ENCODE data around the gene CSPG4.
A peak's percentile ranks its signal among the peaks of the same experiment; 100 is the strongest.
"Not testable (repeated sequence)": the region's sequence is repeated elsewhere in the genome, so short reads cannot be mapped to it uniquely, and the experiment has no call there.

Gene CSPG4

DNA sequence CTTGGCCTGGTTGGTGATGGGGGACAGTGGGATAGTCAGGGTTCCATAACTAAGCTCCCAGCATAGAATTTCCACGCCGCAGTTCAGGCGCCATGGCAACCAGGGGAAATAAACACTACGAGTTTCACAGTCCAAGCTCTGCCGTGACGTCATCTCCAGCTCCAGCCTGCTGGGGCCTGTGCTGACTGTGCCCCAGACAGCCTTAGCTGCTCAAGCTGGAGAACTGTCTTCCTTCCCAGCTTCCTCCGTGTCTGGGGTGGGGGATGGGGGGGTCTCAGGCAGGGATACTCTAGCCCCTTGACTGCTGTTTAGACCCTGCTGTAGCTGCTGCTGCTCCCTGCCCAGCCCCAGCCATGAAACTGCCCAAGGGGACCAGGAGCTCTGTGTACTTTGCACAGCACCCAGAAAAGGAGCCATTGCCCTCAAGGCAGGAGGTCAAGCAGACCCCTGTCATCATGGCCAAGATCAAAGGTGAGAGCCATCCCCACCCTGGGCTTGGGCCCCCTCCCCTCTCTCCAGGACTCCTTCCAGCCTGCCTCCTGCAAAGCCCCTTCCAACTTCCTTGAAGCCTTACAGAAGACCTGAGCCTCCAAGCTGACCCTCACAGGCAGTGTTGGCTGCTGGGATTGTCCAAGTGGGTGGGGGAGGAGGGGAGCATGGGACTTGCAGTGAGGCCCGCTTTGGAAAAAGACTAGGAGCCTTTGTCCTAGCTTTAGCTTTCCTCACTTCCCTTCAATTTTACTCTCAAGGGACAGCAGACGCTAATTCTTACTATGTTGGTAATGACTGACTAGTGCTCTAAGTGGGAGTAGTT, 11.4 kb upstream of the CSPG4 start:
- no peaks in the 10 kb centered on the region for H3K9me3 ChIP-seq (ENCODE audit: control insufficient read depth in 5 of 5, low read length in 5 of 5)
- H3K4me1 ChIP-seq (ENCODE audit: control insufficient read depth in 5 of 5, insufficient read depth in 5 of 5, low read length in 5 of 5), result peaks cover 5 to 25% (median 16%) of the 10 kb centered on the region in 5 donors
- no peaks in the 10 kb centered on the region for H3K36me3 ChIP-seq (ENCODE audit: control insufficient read depth in 5 of 5, insufficient read depth in 5 of 5, low read length in 5 of 5)
- H3K9ac ChIP-seq (ENCODE audit: low read length in 5 of 5), result peak overlapping the region; percentile 14 to 71 (median 35)
- peak overlapping the region; percentile 2 to 52 (median 18) for H3K4me3 ChIP-seq (ENCODE audit: low read depth in 1 of 5, low read length in 5 of 5)
- H3K27me3 ChIP-seq (ENCODE audit: control insufficient read depth in 5 of 5, insufficient read depth in 4 of 5, low read length in 5 of 5), result peaks cover 0 to 3% (median 0%) of the 10 kb centered on the region in 5 donors
- peak overlapping the region; percentile 75 for H3K27ac ChIP-seq (ENCODE audit: low read depth, low read length)

DNA sequence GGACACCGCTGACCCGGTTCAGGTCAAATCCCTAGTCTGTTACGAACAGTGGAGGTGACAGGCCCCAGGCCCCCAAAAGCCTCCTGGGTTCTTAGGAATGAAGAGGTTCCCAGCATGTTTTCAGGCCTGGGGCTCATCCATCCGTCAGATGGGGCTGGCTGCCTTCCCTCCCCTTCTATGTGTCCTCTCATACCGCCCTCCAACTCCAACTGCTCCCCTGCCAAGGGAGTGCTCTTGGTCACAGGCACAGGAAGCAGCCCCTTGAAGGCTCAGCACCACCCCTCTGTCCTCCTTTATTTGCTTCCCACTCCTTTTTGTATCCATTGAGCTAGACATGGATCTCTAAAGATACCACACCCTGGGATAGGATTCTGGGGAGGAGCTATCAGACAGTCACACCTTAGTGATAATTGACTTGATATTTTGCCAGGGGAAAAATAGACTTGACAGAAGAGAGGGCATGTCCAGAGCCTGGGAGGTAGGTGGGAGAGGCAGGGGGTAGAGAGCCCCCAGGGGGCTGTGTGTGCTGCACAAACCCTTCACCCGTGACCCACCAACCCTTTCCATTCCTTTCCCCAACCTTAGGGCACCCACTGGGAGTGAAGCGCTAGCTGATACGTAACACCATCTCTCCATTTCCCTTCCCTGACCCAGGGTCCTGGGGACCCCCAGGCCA, 10.7 kb upstream of the CSPG4 start:
- H3K9me3 ChIP-seq (ENCODE audit: control insufficient read depth in 5 of 5, low read length in 5 of 5), result no peaks in the 10 kb centered on the region
- H3K4me1 ChIP-seq (ENCODE audit: control insufficient read depth in 5 of 5, insufficient read depth in 5 of 5, low read length in 5 of 5), result peaks cover 5 to 25% (median 16%) of the 10 kb centered on the region in 5 donors
- peak overlapping the region in 1 of 5 donors; percentile 19 for H3K4me3 ChIP-seq (ENCODE audit: low read depth in 1 of 5, low read length in 5 of 5)
- peaks cover 0 to 3% (median 0%) of the 10 kb centered on the region in 5 donors for H3K27me3 ChIP-seq (ENCODE audit: control insufficient read depth in 5 of 5, insufficient read depth in 4 of 5, low read length in 5 of 5)
- H3K9ac ChIP-seq (ENCODE audit: low read length in 5 of 5), result peak overlapping the region in 3 of 5 donors; percentile 35 to 71 (median 60)
- H3K27ac ChIP-seq (ENCODE audit: low read depth, low read length), result peak overlapping the region; percentile 75
- no peaks in the 10 kb centered on the region for H3K36me3 ChIP-seq (ENCODE audit: control insufficient read depth in 5 of 5, insufficient read depth in 5 of 5, low read length in 5 of 5)

DNA sequence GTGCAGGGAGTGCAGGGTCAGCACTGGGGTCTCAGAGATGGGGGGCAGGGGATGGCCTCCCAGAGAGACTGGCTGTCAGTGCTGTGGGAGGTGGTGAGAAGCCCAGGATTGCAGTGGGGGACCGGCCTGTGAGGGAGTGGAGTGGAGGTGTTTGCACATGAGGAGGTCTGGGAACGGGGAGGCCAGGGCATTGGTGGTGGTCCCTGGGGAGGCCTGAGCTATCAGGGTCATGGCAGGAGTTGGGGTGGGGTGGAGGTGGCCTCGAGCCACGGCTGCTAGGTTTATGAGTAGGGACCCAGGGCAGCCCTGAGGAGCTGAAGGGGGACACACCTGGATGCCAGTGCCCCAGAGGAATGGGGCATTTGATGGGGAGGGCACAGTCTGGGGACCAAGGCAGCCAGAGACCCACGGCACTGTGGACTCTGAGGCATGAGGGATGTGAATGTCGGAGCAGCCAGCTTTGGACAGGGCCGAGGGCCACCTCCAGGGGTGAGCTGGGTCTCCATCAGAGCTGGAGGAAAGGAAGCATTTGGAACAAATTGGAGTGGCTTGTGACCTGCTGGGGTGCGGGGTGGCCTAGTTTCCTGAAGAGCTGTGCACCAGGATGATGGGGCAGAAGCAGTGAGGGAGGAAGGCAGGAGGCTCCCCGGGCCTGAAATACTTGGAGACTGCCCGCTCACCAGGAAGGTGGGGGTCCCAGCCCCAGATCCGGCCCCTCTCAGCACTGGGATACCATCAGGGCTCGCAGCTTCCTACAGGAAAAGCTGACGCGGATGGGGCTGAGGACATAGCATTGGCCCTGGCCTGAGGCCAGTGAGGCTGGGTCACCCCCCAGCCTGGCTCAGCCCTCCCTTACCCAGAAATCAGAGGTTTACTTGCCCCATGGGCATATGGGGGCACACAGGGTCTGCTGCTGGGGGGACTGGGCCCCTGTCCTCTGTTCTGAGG, 9.5 kb upstream of the CSPG4 start:
- Histone ChIP-seq H3K9ac (ENCODE audit: low read length in 5 of 5) (peak overlapping the region in 1 of 5 donors; percentile 71), H3K27me3 (ENCODE audit: control insufficient read depth in 5 of 5, insufficient read depth in 4 of 5, low read length in 5 of 5) (peaks cover 0 to 3% (median 0%) of the 10 kb centered on the region in 5 donors), H3K4me1 (ENCODE audit: control insufficient read depth in 5 of 5, insufficient read depth in 5 of 5, low read length in 5 of 5) (peaks cover 5 to 30% (median 21%) of the 10 kb centered on the region in 5 donors), H3K36me3 (ENCODE audit: control insufficient read depth in 5 of 5, insufficient read depth in 5 of 5, low read length in 5 of 5) (no peaks in the 10 kb centered on the region), H3K9me3 (ENCODE audit: control insufficient read depth in 5 of 5, low read length in 5 of 5) (no peaks in the 10 kb centered on the region), H3K27ac (ENCODE audit: low read depth, low read length) (no peak overlapping the region), H3K4me3 (ENCODE audit: low read depth in 1 of 5, low read length in 5 of 5) (no peak overlapping the region)

DNA sequence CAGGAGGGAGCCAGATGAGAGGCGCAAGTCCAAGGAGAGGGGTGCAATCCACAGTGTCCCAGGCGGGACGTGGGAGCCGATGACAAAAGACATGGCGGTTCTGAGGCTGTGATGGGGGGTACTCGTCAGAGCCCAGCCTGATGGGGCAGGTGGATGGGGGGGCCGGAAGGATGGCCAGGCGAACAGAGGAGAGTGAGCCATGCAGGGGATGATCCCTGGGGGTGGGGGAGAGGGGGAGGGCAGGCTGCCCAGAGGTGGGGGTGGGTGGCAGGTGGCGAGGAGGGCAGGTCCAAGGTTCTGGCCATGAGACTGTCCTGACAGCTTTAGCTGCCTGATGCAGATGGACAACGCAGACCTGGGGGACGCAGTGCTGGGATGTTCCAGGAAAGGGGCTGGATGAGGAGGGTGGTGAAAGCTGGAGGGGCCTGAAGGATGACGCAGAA, 8.9 kb upstream of the CSPG4 start:
- Histone ChIP-seq H3K36me3 (ENCODE audit: control insufficient read depth in 5 of 5, insufficient read depth in 5 of 5, low read length in 5 of 5) (no peaks in the 10 kb centered on the region), H3K9ac (ENCODE audit: low read length in 5 of 5) (no peak overlapping the region), H3K4me3 (ENCODE audit: low read depth in 1 of 5, low read length in 5 of 5) (no peak overlapping the region), H3K27ac (ENCODE audit: low read depth, low read length) (no peak overlapping the region), H3K4me1 (ENCODE audit: control insufficient read depth in 5 of 5, insufficient read depth in 5 of 5, low read length in 5 of 5) (peaks cover 5 to 33% (median 28%) of the 10 kb centered on the region in 5 donors), H3K9me3 (ENCODE audit: control insufficient read depth in 5 of 5, low read length in 5 of 5) (no peaks in the 10 kb centered on the region), H3K27me3 (ENCODE audit: control insufficient read depth in 5 of 5, insufficient read depth in 4 of 5, low read length in 5 of 5) (peaks cover 0 to 3% (median 0%) of the 10 kb centered on the region in 5 donors)

DNA sequence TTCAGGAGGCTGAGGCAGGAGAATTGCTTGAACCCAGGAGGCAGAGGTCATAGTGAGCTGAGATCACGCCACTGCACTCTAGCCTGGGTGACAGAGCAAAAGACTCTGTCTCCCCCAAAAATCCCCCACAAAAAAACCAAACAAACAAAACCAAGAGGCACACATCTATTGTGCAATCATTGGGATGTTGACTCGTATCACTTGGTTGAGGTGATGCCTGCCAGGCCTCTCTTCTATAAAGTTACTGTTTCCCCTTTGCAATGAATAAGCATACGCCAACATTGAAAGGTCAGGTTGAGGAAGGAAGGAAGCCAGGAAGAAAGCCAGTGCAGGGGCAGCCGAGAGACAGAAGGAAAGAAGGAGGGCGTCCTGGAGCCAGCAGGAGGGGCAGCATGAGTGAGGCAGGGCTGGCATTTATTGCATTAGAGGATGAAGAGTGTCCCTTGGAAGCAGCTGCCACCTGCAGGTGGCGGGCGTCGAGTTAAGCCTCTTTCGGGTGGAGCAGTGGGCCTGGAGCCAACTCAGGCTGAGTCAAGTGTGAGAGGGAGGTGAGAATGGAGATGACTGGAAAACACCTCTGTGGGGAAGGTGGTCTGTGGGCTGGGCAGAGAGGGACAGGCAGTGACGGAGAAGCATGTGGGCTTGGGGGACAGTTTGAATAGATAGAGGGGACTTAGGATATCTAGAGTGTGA, 8.3 kb upstream of the CSPG4 start:
- H3K27ac ChIP-seq (ENCODE audit: low read depth, low read length), result no peak overlapping the region
- no peak overlapping the region for H3K4me3 ChIP-seq (ENCODE audit: low read depth in 1 of 5, low read length in 5 of 5)
- no peaks in the 10 kb centered on the region for H3K36me3 ChIP-seq (ENCODE audit: control insufficient read depth in 5 of 5, insufficient read depth in 5 of 5, low read length in 5 of 5)
- peaks cover 5 to 33% (median 28%) of the 10 kb centered on the region in 5 donors for H3K4me1 ChIP-seq (ENCODE audit: control insufficient read depth in 5 of 5, insufficient read depth in 5 of 5, low read length in 5 of 5)
- no peaks in the 10 kb centered on the region for H3K9me3 ChIP-seq (ENCODE audit: control insufficient read depth in 5 of 5, low read length in 5 of 5)
- peaks cover 0 to 3% (median 0%) of the 10 kb centered on the region in 5 donors for H3K27me3 ChIP-seq (ENCODE audit: control insufficient read depth in 5 of 5, insufficient read depth in 4 of 5, low read length in 5 of 5)
- H3K9ac ChIP-seq (ENCODE audit: low read length in 5 of 5), result no peak overlapping the region

DNA sequence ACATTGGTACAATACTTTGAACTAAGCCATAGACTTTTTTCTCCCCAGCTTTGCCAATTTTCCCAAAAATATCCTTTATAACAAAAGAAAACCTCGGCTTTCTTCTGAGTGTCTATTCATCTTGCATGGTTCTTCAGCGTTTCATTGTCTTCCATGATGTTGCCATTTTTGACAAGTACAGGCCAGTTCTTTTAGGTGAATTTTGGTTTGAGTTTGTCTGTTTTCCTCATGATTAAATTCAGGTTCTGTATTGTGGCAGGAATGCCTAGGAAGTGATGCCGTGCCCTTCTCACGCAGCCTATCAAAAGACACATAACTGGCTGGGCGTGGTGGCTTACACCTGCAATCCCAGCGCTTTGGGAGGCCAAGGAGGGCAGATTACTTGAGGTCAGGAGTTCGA, 7.6 kb upstream of the CSPG4 start:
- H3K27ac ChIP-seq (ENCODE audit: low read depth, low read length), result no peak overlapping the region

DNA sequence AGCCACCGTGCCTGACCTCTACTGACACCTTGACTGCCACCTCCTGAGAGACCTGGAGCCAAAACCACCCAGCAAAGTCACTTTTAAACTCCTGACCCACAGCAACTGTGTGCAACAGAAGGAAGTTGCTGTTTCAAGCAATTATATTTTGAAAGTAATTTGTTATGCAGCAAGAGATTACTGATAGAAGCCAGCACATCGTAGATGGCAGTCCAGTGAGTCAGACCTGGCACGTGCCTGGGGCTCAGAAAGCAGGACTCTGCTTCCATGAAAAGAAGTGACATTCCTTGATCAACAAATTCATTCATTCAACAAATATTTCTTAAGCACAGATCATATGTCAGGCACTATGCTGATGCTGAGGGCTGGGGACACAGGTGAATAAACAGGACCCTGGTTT, 5.7 kb upstream of the CSPG4 start:
- no peaks in the 10 kb centered on the region for H3K9me3 ChIP-seq (ENCODE audit: control insufficient read depth in 5 of 5, low read length in 5 of 5)
- H3K4me3 ChIP-seq (ENCODE audit: low read depth in 1 of 5, low read length in 5 of 5), result no peak overlapping the region
- peaks cover 0 to 10% (median 0%) of the 10 kb centered on the region in 5 donors for H3K27me3 ChIP-seq (ENCODE audit: control insufficient read depth in 5 of 5, insufficient read depth in 4 of 5, low read length in 5 of 5)
- H3K4me1 ChIP-seq (ENCODE audit: control insufficient read depth in 5 of 5, insufficient read depth in 5 of 5, low read length in 5 of 5), result peaks cover 4 to 31% (median 22%) of the 10 kb centered on the region in 5 donors
- no peak overlapping the region for H3K27ac ChIP-seq (ENCODE audit: low read depth, low read length)
- H3K36me3 ChIP-seq (ENCODE audit: control insufficient read depth in 5 of 5, insufficient read depth in 5 of 5, low read length in 5 of 5), result no peaks in the 10 kb centered on the region
- no peak overlapping the region for H3K9ac ChIP-seq (ENCODE audit: low read length in 5 of 5)

More for the DNA sequence above, 7.6 kb upstream of the CSPG4 start:
- Histone ChIP-seq H3K27me3 (ENCODE audit: control insufficient read depth in 5 of 5, insufficient read depth in 4 of 5, low read length in 5 of 5) (peaks cover 0 to 3% (median 0%) of the 10 kb centered on the region in 5 donors), H3K36me3 (ENCODE audit: control insufficient read depth in 5 of 5, insufficient read depth in 5 of 5, low read length in 5 of 5) (no peaks in the 10 kb centered on the region), H3K9me3 (ENCODE audit: control insufficient read depth in 5 of 5, low read length in 5 of 5) (no peaks in the 10 kb centered on the region), H3K4me3 (ENCODE audit: low read depth in 1 of 5, low read length in 5 of 5) (no peak overlapping the region), H3K4me1 (ENCODE audit: control insufficient read depth in 5 of 5, insufficient read depth in 5 of 5, low read length in 5 of 5) (peaks cover 7 to 37% (median 32%) of the 10 kb centered on the region in 5 donors), H3K9ac (ENCODE audit: low read length in 5 of 5) (no peak overlapping the region)

DNA sequence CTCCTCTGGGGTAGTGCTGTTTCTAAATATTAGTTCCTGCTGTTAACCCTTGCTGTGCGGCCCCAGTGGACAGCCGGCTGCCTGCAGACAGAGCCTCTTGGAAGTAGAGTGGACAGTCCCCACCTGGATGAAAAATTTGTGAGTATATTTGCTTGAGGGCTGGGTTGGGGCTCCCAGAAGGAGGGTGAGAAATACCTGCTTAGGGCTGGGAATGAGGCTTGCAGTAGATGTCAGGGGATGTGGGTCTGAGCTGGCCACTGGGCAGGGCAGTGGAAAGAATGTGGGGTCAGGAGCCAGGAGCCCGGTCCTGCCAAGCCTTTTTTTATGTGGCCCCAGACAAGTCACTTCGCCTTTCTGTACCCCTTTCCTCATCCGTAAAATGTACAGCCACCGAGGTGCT, 4.4 kb upstream of the CSPG4 start:
- not testable (repeated sequence) for H3K9me3 ChIP-seq (ENCODE audit: control insufficient read depth in 5 of 5, low read length in 5 of 5); H3K4me3 ChIP-seq (ENCODE audit: low read depth in 1 of 5, low read length in 5 of 5); H3K9ac ChIP-seq (ENCODE audit: low read length in 5 of 5); H3K36me3 ChIP-seq (ENCODE audit: control insufficient read depth in 5 of 5, insufficient read depth in 5 of 5, low read length in 5 of 5)
- peaks cover 0 to 14% (median 0%) of the 10 kb centered on the region in 5 donors for H3K27me3 ChIP-seq (ENCODE audit: control insufficient read depth in 5 of 5, insufficient read depth in 4 of 5, low read length in 5 of 5)
- H3K4me1 ChIP-seq (ENCODE audit: control insufficient read depth in 5 of 5, insufficient read depth in 5 of 5, low read length in 5 of 5), result peaks cover 5 to 35% (median 28%) of the 10 kb centered on the region in 5 donors
- H3K27ac ChIP-seq (ENCODE audit: low read depth, low read length), result peak overlapping the region; percentile 54
